CD1c-positive myeloid dendritic cell (primary cell): ENCODE measurements around the gene DNAI4.
"Not testable (repeated sequence)": the region's sequence is repeated elsewhere in the genome, so short reads cannot be mapped to it uniquely, and the experiment has no call there.

Source experiments
- DNase-seq: peaks from one replicate; pipeline ENCODE4 v3.0.0-alpha.2; 2016; ENCODE audit errors: extremely low spot score

The DNAI4 gene, protein sequence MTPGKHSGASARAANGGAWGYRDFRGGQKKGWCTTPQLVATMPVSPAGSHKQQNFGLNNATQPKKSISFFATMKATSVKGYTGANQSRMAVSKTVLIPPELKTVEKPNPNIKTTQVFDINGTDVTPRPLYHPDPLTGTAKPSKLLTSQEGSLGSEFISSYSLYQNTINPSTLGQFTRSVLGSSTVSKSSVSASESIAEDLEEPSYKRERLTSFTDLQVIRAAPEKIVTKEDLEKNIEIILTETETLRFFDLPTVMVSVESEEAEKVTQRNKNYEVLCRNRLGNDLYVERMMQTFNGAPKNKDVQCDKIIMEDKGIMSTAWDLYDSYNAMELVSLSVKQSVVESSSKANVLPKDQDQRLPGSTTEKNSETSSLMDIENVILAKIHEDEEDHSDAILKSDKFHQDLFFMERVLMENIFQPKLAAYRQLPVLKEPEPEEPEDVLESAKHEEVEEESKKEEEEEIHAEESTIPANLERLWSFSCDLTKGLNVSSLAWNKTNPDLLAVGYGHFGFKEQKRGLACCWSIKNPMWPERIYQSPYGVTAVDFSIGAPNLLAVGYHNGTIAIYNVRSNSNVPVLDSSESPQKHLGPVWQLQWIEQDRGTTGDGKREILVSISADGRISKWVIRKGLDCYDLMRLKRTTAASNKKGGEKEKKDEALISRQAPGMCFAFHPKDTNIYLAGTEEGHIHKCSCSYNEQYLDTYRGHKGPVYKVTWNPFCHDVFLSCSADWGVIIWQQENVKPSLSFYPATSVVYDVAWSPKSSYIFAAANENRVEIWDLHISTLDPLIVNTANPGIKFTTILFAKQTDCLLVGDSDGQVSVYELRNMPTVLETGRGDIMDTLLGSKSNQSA

DNA sequence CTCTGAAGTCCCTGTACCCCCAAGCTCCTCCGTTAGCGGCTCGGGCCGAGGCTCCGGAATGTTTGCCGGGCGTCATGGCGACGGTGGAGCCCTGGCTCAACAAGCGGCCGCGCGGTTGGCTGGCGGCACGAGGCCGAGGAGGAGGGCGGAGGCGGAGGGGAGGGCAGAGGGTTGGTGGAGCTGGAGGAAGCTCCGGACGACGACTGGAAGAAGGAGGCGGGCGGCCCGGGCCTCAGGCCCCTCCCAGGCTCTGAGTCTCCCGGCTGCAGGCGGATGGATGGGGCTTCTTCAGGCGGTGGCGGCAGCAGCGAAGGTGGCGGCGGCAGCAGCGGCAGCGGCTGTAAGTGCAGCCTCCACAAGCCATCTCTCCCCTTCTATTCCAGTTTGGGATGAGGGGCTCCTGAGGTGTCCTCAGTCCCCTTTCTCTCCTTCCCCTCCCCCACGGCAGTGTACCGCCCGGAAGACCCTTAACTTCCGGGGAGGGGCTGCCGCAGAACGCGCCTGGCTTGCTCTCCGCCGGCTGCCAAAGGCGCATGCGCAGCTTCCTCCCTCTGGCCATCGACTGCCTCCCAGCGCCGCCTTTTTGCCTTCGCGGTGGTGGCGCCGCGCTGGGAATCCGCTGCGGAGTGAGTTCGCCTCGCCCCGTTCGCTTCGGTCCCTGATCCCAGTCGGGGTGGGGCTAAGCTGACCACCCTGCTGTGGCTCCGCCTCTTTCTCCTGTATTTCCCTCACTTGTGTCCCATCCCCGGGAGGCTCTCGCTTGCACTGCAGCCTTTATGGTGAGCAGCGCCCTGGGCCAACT, at the start of gene DNAI4, which contains the start of gene MIER1:
Gene DNAI4, minus strand, starts transcription at position 101 of the 802 bp plus-strand sequence. Its CDS starts 25 bp downstream, at position 76.
Gene MIER1, plus strand, starts transcription at position 235 of the 802 bp plus-strand sequence. Its CDS starts 39 bp downstream, at position 274.
- peak; percentile 99 for DNase-seq

- no peak for DNase-seq
These were observed 43.9 kb upstream of the DNAI4 start for GRCh38 chr1:66968574-66968973.

DNA sequence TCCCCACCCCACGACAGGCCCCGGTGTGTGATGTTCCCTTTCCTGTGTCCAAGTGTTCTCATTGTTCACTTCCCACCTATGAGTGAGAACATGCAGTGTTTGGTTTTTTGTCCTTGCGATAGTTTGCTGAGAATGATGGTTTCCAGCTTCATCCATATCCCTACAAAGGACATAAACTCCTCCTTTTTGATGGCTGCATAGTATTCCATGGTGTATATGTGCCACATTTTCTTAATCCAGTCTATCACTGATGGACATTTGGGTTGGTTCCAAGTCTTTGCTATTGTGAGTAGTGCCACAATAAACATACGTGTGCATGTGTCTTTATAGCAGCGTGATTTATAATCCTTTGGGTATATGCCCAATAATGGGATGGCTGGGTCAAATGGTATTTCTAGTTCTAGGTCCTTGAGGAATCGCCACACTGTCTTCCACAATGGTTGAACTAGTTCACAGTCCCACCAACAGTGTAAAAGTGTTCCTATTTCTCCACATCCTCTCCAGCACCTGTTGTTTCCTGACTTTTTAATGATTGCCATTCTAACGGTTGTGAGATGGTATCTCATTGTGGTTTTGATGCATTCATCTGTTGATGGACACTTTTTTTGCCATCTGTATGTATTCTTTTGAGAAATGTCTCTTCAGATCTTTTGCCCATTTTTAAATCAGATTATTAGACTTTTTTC, 41.7 kb upstream of the DNAI4 start:
- DNase-seq = not testable (repeated sequence)

- DNase-seq = no peak
These were observed 33.3 kb upstream of the DNAI4 start for GRCh38 chr1:66957938-66958337.

GRCh38 chr1:66954208-66954607, 29.6 kb upstream of the DNAI4 start:
- DNase-seq = no peak

- no peak for DNase-seq
These were observed 26.9 kb upstream of the DNAI4 start for GRCh38 chr1:66951513-66951912.

GRCh38 chr1:66947267-66947666, 22.6 kb upstream of the DNAI4 start:
- DNase-seq = no peak

DNA sequence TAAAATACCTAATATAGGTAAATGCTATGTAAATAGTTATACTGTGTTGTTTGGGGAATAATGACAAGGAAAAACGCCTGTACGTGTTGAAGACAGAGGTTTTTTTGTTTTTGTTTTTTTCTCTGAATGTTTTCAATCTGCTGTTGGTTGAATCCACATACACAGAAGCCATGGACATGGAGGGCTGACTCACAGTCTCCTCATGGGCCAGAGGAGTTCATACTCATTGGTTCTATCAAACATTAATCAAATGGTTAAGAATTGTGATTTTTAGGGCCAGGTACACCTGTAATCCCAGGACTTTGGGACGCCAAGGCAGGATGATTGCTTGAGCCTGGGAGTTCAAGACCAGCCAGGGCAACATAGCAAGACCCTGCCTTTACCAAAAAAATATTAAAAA, 20.7 kb upstream of the DNAI4 start:
- no peak for DNase-seq

DNA sequence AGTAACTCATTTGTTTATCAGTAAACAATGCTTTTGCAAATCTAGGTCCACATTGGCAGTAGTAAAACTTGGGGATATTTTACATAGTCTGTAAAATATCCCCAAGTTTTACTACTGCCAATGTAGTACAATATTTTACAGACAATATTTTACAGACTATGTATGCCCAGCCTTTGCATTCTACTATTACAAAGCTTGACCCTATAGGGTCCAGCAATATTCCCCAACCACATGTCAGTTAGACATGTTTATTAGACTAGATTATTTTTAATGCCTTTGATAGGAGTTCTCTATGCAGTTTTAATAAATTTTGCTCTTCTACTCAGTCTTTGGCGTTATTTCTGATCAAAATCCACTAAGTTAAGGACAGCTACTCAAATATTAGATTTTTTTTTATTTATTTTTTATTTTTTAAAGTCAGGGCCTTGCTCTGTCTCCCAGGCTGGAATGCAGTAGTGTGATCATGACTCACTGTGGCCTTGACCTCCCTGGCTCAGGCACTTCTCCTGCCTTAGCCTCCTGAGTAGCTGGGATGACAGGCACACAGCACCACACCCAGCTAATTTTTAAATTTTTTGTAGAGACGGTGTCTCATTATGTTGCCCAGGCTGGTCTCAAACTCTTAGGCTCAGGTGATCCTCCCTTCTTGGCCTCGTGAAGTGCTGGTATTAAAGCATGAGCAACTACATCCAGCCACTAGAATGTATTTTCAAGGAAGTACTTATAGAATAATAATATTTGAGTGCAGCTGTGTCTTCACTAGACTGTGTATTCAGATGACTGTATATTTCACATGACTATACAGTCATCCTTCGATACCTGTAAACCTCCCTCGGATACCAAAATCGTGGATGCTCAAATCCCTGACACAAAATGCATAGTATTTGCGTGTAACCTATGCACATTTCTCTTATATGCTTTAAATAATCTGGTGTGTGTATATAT, 19.9 kb upstream of the DNAI4 start:
- no peak for DNase-seq

DNA sequence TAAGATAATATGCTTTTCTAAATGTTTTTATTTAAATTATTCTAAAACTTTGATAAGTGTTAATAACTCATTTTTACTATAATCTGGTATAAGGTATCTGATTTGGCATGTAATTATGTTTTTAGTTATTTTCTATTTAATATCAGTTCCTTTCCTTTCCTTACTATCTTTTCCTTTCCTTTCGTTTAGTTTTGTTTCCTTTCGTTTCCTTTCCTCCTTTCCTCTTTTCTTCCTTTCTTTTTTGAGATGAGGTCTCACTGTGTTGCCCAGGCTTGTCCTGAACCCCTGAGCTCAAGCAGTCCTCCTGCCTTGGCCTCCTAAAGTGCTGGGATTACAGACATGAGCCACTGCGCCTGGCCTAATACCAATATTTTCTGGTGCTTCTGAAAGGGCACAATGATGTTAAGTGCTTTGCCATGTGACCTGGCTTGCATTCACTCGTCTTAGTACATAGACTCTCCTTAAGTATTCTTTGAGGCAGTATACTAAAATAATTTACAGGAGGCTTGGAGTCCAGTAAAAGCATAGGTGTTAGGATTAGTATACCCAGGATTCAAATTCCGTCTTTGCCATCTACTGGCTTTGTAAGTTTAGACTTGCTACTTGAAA, 18.8 kb upstream of the DNAI4 start:
- DNase-seq = no peak

DNA sequence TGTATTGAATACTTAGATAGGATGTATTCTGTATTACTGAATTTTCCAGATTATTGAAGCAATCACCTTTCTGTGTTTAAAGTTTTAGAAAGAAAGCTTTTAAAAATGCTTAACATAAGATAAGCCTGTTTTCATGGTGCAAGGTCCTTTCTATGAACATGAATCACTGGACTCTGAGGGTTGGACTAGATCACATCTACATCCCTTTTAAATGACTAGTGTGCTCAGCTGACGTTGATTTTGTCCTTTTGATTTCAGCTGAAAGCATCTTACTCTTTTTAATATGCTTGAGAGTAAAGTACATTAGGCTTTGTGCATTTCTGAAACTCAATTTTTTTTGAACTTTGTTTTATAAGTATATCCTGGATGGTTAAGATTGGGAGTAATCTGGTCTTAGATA, 16.3 kb upstream of the DNAI4 start:
- no peak for DNase-seq

DNA sequence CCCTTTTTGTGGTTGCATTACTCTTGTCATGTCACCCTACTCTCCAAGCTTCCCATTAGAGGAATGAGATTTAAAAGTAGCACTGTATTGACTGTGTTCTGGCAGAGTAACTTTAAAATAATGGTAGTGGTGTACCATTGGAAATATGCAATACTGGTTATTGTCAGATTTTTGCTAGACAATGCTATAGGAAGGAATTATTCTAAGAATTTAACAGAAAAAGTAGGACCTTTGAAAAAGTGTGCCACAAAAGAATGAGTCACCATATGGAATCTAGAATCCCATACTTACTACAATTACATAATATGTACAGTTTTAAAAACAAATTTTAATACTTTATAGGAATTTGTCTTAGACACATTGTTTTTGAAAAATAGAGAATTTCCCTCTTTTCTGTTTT, 14.0 kb upstream of the DNAI4 start:
- DNase-seq = no peak

DNA sequence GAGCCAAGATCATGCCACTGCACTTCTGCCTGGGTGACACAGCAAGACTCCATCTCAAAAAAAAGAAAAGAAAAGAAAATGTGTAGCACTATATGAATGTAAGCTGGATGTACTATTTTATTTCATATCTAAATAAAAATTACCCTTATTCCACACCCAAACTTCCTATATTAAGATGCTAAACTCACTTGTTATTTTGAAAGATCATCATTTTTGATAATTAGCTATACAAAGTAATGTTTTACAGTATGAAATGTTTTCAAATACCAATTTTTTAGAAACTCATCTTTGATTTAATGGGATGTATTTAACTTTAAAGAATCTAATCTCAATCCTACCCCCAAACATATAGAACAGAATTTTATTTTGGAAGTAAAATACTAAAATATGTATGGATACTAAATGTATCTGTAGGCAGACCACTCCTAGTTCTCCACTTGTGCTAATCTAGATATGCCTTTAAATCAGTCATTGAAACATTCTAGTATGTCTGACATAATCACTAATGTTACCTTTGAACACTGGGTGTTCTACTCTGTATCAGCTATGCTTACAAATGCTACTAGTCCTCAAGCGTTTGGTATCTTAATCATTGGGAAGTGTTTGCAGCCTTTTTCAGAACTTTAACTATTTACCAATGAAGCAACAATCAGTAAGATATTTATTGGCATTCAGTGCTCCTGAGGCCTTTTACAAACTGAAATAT, 13.0 kb upstream of the DNAI4 start:
- no peak for DNase-seq

DNA sequence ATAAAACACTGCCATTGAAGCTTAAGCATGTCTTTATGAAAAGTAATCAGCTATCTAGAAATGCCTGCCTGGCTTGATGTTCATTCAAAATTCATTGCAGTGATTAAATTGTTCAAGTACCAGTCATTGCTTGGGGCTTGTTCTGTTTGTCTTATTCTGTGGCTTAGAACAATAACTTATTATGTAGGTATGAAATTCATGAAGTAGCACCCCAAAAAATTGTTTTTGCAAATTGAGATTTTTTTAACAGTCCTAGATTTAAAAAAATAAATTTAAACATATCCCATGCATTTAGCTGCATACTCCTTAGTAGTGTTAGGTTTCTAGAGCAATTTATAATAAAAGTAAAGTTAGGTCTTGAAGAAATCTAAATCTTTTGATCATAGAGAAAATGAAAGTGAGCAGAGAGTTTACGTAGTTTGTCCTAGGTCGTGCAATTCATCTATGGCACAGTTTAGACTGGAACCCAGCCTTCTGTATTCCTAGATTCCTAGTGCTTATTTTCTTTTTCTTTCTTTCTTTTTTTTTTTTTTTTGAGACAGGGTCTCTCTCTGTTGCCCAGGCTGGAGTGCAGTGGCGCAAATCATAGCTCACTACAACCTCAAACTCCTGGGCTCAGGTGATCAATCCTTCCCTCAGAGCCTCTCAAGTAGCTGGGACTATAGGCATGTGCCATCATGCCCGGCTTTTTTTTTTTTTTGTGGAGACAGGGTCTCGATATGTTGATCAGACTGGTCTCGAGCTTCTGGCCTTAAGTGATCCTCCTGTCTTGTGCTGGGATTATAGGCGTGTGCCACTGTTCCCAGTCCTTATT, 9.4 kb upstream of the DNAI4 start:
- DNase-seq = no peak

DNA sequence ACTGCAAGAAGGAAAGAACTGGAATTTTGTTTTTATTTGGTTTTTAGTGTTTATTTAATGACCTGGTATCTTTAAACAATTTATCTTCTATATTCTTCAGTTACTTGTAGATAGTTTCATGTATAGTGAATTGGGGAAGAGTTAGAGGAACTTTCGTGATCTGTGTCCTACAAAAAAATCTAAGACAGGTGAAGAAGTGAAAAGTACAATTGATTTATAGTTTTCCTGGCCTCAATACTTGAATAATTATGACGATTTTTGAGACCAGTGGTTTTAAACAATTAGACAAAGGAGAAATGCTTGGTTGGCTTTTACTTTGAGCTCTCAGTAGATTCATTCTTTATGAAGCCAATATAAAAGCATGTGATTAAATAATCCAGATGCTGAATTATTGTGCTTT, 7.6 kb upstream of the DNAI4 start:
- no peak for DNase-seq

DNA sequence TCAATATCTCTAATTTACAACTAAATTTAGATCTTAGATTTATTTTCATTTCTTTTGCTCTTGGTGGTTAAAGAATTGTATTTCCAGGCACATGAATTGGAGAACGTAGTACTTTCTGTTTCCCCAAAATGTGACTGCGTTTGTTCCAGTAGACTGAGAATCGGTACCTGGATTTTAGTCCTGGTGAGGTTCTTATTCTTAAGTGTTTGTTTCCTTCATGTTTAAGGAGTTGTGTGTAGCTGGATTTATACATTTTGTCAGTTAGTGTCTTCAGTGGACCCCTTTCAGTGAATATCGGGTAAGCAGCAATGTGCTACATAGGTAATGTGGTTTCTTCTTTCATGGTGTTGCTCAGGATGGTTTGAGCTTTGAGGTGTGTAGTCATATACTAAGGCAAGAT, 6.9 kb upstream of the DNAI4 start:
- no peak for DNase-seq

GRCh38 chr1:66930823-66931174, 6.1 kb upstream of the DNAI4 start:
- DNase-seq = no peak
